Superior temporal gyrus (tissue), 1 donor: Measurements from ENCODE around the gene RUNX2.

Experiments
- DNase-seq: peaks from one replicate; pipeline ENCODE4 v3.0.0-alpha.2; 2016; ENCODE audit errors: extremely low spot score

RUNX2 gene

DNA sequence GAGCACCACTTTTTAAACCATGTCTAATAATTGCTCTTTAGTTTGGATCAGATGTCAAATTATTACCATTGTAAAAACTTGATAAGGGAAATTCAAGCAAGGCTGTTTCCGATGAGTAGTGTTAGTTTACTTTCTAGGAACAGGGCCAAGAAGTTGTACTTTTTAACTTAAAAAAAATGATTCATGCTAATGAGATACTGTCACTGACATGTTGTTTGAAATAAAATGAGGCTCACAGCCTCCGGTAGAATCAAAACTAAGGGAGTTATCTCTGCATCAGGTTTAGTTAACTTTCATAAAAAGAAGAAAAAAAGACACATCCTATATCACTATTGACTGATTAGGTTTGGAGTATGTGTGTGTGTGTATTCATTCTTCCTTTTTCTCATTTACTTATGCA is 104.8 kb downstream of the RUNX2 start:
- no peak for DNase-seq

DNA sequence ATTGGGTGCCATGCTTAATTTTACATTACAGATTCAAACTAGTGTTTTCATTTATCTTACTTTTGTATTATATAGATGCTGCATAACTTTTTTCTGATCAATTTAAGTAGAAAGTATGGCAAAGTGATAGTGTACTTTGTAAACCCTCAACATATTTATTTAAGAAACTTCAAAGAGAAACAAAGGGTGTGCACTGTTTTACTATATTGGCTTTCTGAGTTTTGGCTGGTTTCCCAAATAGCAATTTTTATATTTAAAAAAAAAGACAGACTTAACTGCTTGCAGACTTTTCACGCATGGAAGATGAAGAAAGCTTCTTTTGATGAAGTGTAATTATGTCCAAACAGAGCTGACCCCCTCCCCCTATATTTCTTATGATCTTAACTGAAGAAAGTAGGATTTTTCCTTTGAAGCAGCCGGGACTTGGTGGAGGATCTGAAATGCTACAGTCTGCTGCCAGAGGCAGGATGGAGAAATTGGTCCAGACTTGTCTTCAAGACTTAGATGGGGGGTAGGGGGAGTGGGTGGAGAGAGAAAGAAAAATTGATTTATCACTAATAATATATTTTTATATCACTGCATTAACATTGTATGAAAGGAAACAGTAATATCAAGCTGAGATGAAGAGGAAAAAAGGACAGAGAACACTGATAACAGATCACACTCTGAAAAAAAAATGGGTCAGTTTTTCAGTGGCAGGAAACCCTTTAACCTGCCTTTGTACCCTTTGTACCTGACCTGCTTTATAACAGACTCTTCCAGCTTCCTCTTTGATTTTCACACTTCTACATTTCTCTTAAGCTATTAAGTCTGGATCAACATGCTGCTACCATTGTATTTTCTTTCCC is 105.6 kb downstream of the RUNX2 start:
- DNase-seq = no peak

DNA sequence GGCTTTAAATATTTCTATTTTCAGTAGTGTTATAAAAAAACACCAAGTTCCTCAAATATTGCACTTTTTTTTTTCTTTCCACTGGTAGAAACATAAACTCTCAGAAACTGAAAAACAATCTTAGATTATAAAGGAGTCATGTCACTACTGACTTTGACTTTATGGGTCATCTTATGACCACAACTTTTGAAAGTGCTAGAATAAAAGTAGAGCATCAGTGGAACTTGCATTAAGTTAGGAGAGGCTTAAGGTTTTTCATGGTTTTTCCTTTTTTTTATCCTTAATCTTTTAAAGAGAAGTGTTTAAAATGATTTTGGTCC is 106.2 kb downstream of the RUNX2 start:
- no peak for DNase-seq

DNA sequence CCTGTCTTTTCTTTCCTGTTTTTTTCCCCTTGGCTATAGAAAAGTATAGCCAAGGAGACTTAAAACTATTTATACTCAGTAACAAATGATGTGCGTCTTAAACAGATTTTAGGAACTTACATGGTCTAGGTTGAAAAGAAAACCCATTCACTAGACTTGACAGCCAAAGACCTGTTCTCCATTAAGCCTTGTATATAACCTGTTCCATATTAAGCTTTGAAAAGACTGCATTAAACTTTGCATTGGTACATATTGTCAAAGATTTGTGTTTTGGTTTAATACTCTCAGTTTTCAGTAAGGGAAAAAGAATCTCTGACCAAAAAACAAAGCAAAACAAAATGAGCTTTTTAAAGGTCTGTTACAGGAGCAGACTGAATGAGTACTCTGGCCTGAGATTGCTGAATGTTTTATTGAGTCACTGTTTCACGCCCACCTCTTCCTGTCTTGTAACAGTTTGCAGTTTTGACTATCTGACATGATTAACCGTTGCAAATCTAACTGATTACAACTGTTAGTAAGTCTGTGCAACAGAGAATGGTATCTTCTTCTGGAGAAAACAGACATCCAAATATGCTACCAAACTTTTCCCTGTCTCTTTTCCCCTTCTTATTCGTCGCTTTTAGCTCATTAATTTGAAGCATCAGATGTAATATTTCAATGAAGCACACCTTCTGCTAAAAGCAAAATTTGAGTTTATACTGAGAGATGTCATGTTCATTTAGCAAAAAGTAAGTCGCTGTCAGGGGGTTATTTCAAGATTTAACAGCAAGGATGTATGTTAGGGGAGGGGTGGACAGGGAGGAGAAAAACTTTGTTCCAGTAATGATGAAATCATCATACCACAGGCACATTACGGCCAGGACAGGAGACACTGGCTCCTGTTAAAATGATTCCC is 108.7 kb downstream of the RUNX2 start:
- no peak for DNase-seq

DNA sequence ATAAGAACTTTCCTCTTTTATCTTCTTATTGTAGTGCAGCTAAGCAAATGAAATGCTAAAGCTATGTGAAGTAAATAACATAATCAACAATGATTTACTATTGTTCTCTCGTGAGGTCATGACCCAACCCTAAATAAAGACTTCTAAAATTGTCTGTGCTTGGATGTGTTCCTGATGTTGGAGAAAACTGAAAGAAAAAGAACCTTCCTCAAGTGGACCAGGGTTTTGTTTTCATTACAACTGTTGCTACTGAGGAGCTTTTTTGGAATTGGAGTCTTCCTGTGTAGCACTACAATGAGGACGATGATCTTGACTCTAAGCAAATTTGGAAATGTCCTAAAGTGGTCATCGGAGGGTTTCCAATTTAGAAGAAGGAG is 109.3 kb downstream of the RUNX2 start:
- no peak for DNase-seq

DNA sequence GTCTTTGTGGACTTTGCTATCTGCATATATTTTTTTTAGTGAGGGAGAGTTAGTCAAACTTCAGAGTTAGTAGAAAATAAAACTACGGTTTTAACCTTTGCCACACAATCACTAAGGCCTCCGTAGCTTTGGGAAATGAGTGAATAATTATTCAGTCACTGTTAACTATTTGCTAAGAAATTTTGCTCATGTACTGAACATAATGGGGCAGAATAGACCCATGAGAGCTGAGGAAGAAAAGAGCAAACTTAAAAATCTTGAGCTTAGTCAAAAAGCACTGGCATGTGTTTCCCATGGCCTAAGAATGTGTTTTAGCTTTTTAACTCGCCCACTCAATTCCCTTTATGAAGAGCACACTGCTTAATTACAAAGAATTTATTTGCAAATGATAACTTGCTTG is 110.0 kb downstream of the RUNX2 start:
- DNase-seq = no peak

DNA sequence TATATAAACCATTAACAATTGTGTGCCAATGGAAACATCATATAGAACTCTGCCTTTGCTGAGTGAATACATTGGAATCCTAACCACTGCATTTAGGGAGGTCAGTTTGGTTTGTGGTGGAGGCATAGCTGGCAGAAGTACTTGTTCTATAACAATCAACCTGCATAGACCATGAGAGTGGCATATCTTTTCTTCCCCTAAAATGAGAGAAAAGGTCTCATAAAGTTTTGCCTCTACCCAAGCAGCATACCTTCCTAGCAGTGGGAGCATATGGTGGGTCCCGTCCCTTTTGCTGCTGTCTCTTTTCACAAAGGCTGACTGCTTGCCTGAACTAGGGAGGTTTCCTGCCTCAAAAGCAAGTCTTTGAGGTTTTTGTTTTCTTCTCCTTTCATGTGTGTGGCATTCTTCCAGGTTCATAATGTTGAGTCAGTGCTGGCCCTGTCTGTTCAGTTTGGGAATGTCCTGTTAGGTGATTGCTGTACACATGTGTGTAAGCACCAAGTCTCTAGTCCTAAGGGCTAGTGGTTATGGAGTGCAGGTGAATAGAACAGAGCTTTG is 110.8 kb downstream of the RUNX2 start:
- DNase-seq = no peak

DNA sequence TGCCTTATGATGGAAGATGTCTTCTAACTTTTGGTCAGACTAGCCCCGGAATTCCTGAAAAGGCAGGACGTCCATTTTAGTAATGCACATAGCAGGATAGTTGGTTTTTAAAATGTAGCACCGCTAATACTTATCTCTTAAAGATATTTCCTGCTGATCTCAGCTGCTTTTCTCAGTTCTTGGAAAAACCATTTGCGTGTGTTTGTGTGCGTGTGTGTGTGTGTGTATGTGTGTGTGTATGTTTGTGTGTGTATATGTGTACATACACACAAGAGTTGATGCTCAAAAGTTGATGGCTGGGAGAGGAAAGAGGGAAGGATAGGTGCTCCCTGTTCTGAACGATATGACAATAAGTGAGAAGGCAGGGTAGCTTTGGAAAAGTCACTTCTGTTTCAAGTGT is 111.3 kb downstream of the RUNX2 start:
- no peak for DNase-seq

DNA sequence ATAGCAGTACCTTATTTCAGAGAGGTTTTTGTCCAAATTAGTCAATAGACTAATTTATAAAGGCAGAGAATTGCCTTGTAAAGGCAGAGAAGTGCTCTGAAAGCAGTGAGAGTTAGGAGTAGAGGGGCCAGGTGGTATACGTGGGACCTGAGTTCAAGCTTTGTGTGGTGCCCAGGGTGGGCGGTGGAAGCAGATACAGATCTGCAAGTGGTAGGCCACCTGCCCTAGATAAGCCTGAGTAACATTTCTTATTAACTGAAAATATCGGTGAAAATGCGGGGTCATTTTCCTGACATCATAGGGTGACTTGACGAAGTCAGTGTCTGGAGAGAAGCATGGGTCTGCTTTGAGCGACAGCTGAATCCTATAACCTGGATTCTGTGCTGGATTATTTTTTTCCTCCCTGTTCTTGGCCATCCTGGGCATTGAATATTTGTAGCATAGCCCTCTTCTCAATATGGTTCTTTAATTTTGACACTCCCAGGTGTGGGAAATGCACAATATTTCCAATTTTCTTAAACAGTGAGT is 111.8 kb downstream of the RUNX2 start:
- no peak for DNase-seq

DNA sequence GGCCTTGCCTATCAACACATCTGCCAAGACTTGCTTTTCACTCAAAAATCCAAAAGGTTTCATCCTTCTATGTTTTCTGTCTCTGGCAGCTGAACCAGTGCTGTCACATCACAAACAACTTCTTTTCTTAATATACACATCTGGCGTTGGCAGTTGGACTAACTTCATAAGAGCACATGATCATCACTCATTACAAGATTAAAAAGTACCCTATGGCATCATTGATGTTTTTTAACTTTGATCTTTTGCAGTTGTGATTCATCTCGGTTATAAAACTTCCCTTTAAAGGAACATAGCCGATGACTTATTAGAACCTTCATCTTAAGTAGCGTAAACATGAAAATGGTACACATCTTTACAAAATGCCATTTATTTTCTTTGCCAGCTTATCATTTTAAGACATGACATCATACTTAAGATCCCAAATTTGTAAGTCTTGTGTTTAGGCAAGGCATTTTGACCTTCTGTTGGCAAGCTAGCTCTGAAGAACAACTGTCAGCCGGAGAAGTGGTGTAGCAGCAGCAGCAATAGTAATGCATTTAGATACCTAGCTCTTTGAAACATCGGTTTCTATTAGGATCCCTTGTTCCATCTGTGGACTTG is 113.8 kb downstream of the RUNX2 start:
- no peak for DNase-seq

DNA sequence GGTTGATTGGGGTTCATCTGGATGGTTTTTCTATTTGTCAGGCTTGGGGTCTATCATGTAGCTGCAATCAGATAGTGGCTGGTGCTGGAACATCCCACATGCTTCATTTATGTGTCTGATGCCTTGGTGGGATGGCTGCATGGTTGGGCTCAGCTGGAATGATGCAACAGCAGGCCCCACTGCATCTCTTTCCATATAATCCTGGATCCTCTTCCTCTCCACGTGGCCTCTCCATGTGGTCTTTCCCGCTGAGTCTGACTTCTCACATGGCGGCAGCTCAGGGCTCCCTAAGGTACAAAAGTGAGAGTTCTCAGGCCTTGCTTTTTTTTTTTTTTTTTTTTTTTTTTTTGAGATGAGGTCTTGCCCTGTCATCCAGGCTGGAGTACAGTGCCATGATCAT is 114.6 kb downstream of the RUNX2 start:
- no peak for DNase-seq

DNA sequence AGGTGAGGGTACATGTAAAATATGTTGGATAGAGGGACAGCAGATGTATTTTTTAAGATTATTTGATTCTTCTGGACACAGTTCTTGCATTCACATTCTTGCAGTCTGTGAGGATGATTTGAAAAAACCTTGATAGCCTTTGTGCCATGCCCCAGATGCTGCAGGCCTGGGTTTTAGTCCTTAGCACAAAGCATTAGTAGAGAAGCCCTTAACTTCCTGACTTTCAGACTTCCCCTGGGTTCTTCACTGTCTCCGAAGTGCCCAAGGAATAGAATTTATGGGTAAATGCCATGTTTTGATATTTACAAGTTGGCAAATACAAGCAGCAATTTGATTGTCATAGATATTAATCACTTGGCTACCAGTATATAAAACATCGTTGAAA is 117.2 kb downstream of the RUNX2 start:
- no peak for DNase-seq

DNA sequence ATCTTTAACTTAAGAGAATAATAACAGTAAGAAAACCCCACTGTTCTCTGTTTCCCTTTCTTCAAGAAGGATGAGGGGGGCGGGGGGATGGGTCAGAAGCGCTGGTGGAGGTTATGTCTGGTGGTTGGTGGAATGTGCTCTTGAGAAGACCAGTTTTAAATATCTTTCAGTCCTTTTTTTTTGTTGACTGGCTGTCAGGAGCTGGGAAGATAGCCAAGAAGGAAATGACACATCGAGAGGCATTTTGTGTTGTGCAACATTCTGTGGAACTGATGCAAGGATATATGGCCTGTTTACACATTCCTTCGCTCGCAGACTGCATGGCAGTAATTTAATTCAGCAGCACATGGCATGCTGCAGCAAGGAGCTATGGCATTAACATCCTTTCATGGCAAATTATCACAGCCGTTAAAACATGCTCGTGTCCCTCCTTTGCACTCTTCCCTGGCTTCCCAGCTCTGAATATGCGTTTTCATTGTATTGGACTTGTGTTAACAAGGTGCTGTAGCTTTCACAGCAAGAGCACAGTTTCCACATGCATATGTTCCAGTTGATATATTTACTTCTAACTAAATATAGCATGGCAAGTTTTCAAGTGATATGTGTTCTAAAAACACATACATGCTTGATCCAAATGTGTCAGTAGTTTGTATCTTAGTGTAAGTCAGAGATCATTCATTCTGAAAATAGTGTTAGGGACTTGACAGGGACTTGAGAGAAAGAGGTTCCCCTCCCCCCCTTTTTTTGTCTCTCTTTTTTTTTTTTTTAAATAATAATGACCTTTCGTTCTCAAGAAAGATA is 117.8 kb downstream of the RUNX2 start:
- DNase-seq = peak; percentile 70

DNA sequence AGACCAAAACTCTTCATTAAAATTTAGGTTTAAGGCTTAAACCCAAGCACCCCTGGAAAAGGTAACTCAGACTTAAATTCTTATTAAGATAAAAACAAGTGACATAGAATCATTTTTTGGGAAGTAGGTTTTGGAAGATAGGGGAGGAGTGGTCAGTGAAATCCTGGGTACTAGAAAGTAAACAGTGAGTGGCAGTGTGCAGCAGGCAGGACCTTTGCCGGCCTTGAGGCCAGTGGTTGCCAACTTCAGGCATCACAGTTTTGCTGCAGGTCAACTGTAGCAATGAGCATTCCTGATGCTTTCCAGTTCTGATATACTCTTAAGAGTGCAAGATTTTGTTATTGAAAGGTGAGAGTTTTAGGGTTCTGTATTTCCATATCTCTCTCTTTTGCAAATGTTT is 118.9 kb downstream of the RUNX2 start:
- DNase-seq = no peak

DNA sequence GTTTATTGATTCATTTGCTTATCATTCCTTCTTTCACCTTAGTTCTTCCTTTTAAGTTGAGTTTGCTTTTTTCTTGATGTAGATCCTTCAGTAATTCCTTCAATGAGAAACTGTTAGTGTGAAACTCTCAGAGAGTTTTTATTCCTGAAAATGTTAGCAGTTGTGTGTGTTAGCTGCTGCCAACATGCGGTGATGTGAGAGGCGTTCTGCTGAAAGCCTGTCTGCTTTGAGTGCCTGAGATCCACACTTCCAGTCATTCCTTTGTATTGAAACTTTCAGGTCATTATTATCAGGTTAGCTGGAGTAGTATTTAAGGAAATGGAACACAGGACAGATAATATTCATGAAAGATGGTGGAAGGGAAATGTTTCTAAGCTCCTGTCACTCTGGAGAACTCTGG is 119.6 kb downstream of the RUNX2 start:
- no peak for DNase-seq

DNA sequence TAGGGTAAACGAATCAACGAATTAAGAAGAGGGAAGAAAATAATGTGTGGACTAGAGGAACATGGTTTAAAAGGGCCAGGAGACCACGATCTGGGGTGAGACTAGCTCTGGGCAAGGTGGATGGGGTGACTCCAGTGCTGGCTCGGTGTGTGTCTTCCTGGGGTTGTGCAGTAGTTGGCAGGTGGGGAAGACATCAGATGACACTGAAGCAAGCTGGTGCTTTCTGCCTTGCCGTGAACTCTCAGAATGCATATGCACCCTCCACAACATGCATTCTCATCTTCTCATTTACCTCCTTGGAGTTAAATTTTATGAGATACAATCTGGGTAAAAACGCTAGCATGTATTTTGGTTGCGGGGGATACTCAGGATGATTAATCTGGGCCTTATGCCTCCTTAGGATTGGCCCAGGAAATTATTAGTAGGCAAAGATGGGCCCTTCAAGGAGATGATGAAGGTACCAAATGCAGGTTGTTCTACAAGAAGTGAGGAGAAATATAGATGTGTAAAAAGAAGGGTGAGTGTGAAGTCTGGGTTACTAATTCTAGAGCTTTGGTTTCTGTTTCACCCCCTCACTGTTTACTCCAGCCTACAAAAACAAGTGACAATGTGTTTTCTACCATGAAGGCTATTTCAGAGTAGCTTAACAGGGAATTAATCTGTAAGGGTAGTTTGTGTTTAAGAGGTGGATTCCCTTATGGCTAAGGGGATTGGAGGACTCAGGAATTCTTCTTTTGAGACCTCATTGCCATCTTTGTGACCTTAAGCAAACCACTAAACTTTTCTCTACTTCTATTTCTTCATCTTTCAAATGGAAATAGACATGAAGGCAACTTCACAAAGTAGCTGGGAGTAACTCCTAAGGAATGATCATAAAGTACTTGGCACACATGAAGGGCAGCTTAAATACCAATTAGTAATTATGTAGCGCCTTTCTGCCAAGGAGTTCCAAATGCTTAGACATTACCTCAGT is 120.6 kb downstream of the RUNX2 start:
- no peak for DNase-seq

DNA sequence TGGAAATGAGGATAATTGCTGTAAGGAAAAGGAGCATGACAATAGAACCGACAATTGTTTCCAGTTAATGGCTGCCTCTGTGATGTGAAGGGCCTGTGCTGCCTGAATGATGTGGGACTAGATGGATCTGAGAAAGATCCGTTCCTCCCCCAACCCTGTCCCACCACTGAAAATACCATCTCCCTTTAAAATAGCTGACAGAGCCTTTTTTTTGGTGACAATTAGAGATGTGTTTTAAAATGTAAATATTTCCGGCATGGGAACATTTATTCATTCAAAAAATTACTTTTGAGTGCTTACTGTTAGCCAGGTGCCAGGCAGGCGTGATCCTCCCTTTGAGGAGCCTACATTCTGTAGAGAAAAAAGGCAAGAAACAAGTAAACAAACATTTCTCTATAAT is 122.0 kb downstream of the RUNX2 start:
- no peak for DNase-seq

DNA sequence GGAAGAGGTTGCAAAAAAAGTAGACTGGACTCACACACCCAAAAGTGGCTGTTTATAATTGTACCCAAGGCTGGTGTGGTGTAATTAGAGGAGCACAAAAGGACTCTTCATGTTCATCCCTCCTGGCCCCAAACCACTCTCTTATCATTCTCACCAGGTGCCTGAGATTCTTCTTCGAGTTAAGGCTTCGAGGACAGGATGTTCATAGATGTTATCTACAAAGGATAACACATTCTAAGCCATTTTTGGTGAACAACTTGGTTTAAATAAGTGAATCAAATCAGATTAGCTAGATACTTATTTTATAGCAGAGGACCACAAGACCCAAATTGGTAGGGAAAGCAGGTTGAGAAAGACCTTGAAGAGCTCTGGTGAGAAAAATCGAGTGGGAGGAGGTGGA is 122.7 kb downstream of the RUNX2 start:
- no peak for DNase-seq

DNA sequence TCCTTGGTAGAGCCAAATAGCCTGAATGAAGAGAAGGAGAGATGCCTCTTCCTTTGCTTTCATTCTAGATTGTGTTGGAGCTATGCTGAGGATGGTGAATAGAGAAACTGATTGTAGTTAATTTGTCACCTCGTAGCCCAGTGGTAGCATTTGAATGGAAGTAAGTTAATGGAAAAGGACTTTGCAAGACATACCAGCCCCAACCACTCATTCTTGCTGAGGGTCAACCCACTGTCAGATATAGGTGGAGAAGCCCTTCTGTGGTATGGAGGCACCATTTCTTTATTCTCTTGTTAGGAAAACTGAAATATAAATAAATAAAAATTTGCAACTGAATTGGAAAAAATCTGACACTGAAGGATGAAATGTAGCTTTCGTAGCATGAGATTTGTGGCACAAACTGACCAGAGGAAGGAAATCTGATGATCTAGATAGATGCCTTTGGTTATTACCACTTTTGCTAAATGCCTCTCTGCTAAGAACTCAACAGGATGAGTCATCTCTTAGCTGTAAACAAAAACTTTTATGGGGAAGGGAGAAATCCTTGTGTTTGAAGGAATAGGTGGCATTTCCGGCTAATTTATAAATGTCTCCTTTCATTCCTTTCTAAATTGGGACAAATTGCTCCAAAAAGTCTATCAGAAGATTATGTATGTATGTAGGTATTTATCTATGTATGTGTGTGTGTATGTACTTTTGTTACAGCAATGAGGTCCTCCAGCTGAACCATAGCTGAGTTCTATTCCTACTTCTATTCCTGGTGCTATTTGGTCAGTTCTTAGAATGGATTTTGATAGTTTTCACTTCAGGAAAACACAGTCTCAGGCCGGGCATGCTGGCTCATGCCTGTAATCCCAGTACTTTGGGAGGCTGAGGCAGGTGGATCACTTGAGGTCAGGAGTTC is 126.1 kb downstream of the RUNX2 start:
- DNase-seq = no peak
